Heart right ventricle (tissue), 16 donors: ENCODE data around the gene IGFL4. TPM values are rescaled to one million over a fixed set of nuclear protein-coding genes. Genes with fewer than 3 reads are reported as not detected.

Source experiments
- ATAC-seq, 8 donors: fragments of 200-7000 bp; cut with Tn5 transposase; one replicate each; pipeline ENCODE4 v1.9.1; 2020; ENCODE audit warnings: mild to moderate bottlenecking in 8 of 8, moderate library complexity in 8 of 8, moderate number of reproducible peaks in 1 of 8
- DNase-seq, 2 donors: peaks; one replicate each; pipeline ENCODE4 v3.0.0-alpha.2; 2020
- H3K27ac ChIP-seq, 10 donors: fragments of 200-600 bp; sonication (generic) in 2 of 10; one replicate each; pipeline versions ENCODE4 v1.5.0 to v1.8.0; 2020 to 2022; ENCODE audit warnings: mild to moderate bottlenecking in 3 of 10
- H3K27me3 ChIP-seq, 7 donors: fragments of 200-600 bp; one replicate each; pipeline ENCODE4 v1.8.0; 2021 to 2022; ENCODE audit warnings: mild to moderate bottlenecking in 2 of 7
- H3K36me3 ChIP-seq, 9 donors: fragments of 200-600 bp; sonication (generic) in 1 of 9; one replicate each; pipeline versions ENCODE4 v1.5.0 to v1.8.0; 2020 to 2022; ENCODE audit warnings: mild to moderate bottlenecking in 2 of 9
- H3K4me1 ChIP-seq, 9 donors: fragments of 200-600 bp; sonication (generic) in 1 of 9; one replicate each; pipeline versions ENCODE4 v1.5.0 to v1.8.0; 2020 to 2022; ENCODE audit warnings: mild to moderate bottlenecking in 4 of 9
- H3K4me3 ChIP-seq, 10 donors: fragments of 200-600 bp; sonication (generic) in 2 of 10; one replicate each; pipeline versions ENCODE4 v1.5.0 to v1.8.0; 2020 to 2022; ENCODE audit warnings: mild to moderate bottlenecking in 7 of 10, moderate library complexity in 2 of 10
- H3K9me3 ChIP-seq, 11 donors: fragments of 200-600 bp in 10 of 11; sonication (generic) in 2 of 11; one replicate each; pipeline versions ENCODE4 v1.5.0 to v1.8.0; 2013 to 2022; ENCODE audit warnings: mild to moderate bottlenecking in 2 of 11, control low read depth in 1 of 11, moderate library complexity in 1 of 11
- WGBS, 2 donors: extraction: QIAGEN DNeasy Blood & Tissue Kit; methylation state at CpG; one replicate each; pipeline ENCODE4 v1.1.7; 2013; ENCODE audit warnings: inconsistent platforms in 1 of 2; 5-methylcytosine and 5-hydroxymethylcytosine counted together
- intact Hi-C, 10 donors: fragments of 100-400 bp; cut with DNase I; formaldehyde crosslinking; loops; one replicate each; pipeline versions ENCODE4 v1.11.1 to v1.14.2; 2022
- polyA plus RNA-seq, 2 donors: library from polyadenylated mRNA; stranded (reverse); fragments of 200-250 nt; gene quantifications; one replicate each; pipeline ENCODE4 v1.2.3, GENCODE V29; 2013
- total RNA-seq, 10 donors: library from RNA; stranded (reverse); fragmentation: NEBNext Ultra II Directional in 3 of 10; extraction: Animal tissue kit (Norgen Biotek cat#: 25700) in 3 of 10; gene quantifications; one replicate each; pipeline versions ENCODE4 v1.2.1 to v1.2.4, GENCODE V29; 2021 to 2023
- TF ChIP-seq, protein P1 (sequence below), 9 donors: fragments of 200-600 bp; sonication (generic) in 2 of 9; IDR thresholded peaks; one replicate each; pipeline versions ENCODE4 v1.5.0 to v1.8.0; 2021 to 2022; ENCODE audit warnings: antibody characterized with exemption in 9 of 9, mild to moderate bottlenecking in 5 of 9, moderate library complexity in 1 of 9
- donor health status: Arrhythmogenic right ventricular cardiomyopathy.
- donor health status: ischemic (EF 13 %, LVEDD 7.1; RV severe dilation, severe dysfunction).
- donor health status: healthy with polysubstance abuse.
- donor health status: DM: no; HTN: yes; CAD: no.
- donor health status: DM: no; HTN: no; CAD: no.
- donor health status: ischemic (EF 25% LVEDD 6.9; RV normal size, moderate dysfunction).
- donor health status: ischemic (EF 25% LVEDD 5.7; RV mildly dilated, moderate dysfunction).
- donor health status: healthy.
- donor health status: DM: yes; HTN: yes; CAD: no.
- donor health status: Ischemic cardiomyopathy.
- donor health status: ischemic (EF 35%, LVEDD 5.7; RV mildly dilated, moderate dysfunction).
- donor health status: nonischemic (EF 11% LVEDD 7.7; RV severe dilation, severe dysfunction).
- donor health status: DM: yes; HTN: yes; CAD: no.
- donor health status: PGD.
- donor health status: ischemic (EF 29% LVEDD 5.4; RV normal size, mild dysfunction).
- donor health status: nonischemic (EF 23%, LVEDD 6.1; RV moderate dilation, normal function).

The IGFL4 gene
- total and polyA plus RNA-seq, 12 donors, result not detected

DNA sequence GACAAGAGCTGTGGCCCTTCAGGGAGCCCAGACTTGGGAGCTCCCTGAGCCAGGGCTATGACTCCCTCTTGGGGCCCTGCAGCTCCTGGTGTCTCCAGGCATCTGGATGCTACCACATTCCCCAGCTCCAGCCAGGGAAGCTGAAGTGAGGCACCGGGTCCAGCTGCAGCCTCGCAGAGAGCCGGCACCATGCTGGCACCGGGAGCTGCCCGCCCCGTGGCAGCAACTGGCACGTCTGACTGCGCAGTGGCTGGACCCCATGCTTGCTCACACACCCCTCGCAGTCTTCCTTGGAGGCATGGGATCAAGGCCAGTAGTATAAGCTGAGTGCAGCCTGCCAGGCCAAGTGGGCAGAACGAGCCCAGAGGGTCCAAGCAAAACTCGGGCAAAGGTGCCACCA, 7.4 kb downstream of the IGFL4 start:
- DNase-seq, result no peak
- no peak for ATAC-seq
- TF ChIP-seq, protein P1, sequence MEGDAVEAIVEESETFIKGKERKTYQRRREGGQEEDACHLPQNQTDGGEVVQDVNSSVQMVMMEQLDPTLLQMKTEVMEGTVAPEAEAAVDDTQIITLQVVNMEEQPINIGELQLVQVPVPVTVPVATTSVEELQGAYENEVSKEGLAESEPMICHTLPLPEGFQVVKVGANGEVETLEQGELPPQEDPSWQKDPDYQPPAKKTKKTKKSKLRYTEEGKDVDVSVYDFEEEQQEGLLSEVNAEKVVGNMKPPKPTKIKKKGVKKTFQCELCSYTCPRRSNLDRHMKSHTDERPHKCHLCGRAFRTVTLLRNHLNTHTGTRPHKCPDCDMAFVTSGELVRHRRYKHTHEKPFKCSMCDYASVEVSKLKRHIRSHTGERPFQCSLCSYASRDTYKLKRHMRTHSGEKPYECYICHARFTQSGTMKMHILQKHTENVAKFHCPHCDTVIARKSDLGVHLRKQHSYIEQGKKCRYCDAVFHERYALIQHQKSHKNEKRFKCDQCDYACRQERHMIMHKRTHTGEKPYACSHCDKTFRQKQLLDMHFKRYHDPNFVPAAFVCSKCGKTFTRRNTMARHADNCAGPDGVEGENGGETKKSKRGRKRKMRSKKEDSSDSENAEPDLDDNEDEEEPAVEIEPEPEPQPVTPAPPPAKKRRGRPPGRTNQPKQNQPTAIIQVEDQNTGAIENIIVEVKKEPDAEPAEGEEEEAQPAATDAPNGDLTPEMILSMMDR (IDR thresholded peaks at IDR 0.05), result no peak
- intact Hi-C loops, result loop anchor here in 2 of 10 donors (5.0 kb wide), 2 partner anchors 154 to 229 kb away; no protein-coding TSS in a partner anchor
- H3K27me3 ChIP-seq, result peaks cover 0 to 54% (median 11%) of the 10 kb centered on the region in 7 donors
- H3K9me3 ChIP-seq, result no peaks in the 10 kb centered on the region
- no peak overlapping the region for H3K4me3 ChIP-seq
- no peaks in the 10 kb centered on the region for H3K36me3 ChIP-seq
- H3K27ac ChIP-seq, result no peak overlapping the region
- peaks cover 0 to 5% (median 0%) of the 10 kb centered on the region in 9 donors for H3K4me1 ChIP-seq
- 83 to 92% methylated on average over 11 of the region's 11 CpGs for WGBS, 2 donors

DNA sequence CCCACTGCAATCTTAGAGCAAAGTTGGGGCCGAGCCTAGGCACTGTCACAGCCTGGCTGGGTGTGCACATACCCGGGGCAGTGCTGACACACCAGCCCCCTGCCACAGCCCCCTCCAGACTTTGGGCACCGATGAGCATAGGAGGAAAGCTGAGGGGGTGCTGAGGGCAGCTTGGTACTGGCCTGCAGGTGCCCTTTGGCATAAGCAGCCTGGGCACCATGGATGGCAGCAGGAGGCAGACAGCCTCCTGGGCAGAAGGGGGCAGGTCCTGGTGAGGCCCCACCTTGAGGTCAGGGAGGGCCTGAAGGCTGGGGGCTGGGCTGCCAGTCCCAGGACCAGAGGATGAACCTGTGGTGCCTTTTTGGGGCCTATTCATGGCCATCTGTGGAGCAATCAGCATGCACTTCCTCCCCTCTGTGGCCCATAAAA, 8.2 kb downstream of the IGFL4 start:
- TF ChIP-seq, protein P1 (IDR thresholded peaks at IDR 0.05), result no peak
- H3K4me1 ChIP-seq, result peaks cover 0 to 5% (median 0%) of the 10 kb centered on the region in 9 donors
- H3K4me3 ChIP-seq, result no peak overlapping the region
- peaks cover 0 to 55% (median 17%) of the 10 kb centered on the region in 7 donors for H3K27me3 ChIP-seq
- intact Hi-C loops, result loop anchor here in 2 of 10 donors (5.0 kb wide), 2 partner anchors 155 to 230 kb away; no protein-coding TSS in a partner anchor
- no peaks in the 10 kb centered on the region for H3K36me3 ChIP-seq
- no peak for DNase-seq
- ATAC-seq, result peak in 1 of 8 donors; percentile 33
- no peak overlapping the region for H3K27ac ChIP-seq
- H3K9me3 ChIP-seq, result no peaks in the 10 kb centered on the region
- 67 to 78% methylated on average over 3 of the region's 3 CpGs for WGBS, 2 donors

DNA sequence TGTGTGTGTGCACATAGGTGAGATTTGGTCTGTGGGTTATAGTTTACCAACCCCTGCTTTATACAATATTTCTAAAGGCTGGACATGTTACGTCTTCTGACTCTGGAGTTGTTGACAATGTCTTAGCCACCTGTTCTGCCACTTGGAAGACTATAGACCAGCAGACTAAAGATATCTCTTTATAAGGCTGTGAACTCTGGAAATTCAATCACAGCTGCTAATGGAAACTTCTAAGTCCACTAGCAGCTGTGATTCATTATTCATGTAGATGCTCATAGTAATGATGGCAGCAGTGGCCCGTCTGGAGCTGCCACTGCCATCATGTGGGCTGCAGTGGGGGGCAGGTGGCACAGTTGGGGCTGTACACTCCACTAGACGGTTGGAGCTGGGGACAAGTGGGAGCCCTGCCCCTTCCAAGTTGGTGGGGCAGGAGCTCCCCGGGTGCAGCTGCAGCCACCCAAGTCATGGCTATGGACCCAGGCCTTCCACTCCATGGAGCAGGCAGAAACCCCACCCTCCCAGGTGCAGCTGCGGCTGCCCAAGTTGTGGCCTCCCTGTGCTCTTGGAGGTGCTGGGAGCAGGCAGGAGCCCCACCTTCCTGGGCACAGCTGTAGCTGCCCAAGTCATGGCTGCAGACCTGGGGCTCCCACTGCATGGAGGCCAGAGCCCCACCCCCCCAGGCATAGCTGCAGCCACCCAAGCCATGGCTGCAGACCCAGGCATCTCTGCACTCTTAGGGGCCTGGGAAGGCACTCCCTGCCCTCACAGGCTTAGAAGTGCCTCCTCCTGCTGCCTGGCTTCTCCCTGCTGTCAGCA, 8.8 kb downstream of the IGFL4 start:
- TF ChIP-seq, protein P1 (IDR thresholded peaks at IDR 0.05), result no peak
- H3K4me3 ChIP-seq, result no peak overlapping the region
- intact Hi-C loops, result loop anchor here in 2 of 10 donors (5.0 kb wide), 2 partner anchors 155 to 230 kb away; no protein-coding TSS in a partner anchor
- H3K36me3 ChIP-seq, result no peaks in the 10 kb centered on the region
- no peak for DNase-seq
- peaks cover 0 to 5% (median 0%) of the 10 kb centered on the region in 9 donors for H3K4me1 ChIP-seq
- H3K27ac ChIP-seq, result no peak overlapping the region
- WGBS, 2 donors, result 78 to 81% methylated on average over 5 of the region's 5 CpGs
- H3K27me3 ChIP-seq, result peaks cover 0 to 59% (median 21%) of the 10 kb centered on the region in 7 donors
- ATAC-seq, result peak in 1 of 8 donors; percentile 22
- no peaks in the 10 kb centered on the region for H3K9me3 ChIP-seq

DNA sequence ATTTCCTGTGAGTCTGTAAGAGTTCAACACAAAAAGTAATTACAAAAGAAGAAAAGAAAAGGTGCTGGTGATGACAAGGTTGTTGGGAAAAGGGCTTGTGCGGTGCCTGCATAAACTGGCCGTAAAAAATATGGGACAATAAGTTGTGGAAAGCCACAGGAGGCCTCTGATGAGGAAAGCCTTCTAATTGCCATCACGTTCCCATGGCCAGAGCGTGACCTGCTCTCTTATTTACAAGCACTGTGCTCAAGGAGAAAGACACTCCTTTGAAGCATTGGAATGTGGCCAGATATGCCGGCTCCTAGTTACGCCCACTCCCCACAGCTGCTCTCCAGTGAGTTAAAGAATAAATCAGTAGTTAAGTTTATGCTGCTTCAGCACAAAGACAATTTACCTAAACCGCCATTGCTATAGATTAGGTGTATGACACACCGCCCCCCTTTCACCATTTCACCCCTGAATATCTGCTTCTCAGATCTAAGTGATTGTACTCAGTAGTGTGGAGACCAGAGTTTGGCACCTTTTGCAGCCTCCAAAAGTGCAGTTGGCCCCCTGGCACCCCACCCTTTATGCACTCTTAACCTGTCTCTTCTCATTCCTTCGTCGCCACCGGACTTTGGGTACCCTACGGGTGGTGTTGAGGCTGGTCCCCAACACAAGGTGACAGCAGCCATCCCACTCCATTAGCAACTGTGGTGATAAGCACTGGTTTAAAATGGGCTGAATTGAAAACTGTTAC, 9.8 kb downstream of the IGFL4 start:
- no peaks in the 10 kb centered on the region for H3K36me3 ChIP-seq
- TF ChIP-seq, protein P1 (IDR thresholded peaks at IDR 0.05), result no peak
- DNase-seq (no peak), ATAC-seq (no peak)
- intact Hi-C loops, result loop anchor here in 2 of 10 donors (5.0 kb wide), 2 partner anchors 156 to 231 kb away; no protein-coding TSS in a partner anchor
- 54 to 59% methylated on average over 12 of the region's 12 CpGs for WGBS, 2 donors
- H3K27ac ChIP-seq, result no peak overlapping the region
- H3K9me3 ChIP-seq, result no peaks in the 10 kb centered on the region
- H3K4me3 ChIP-seq, result no peak overlapping the region
- peaks cover 0 to 10% (median 0%) of the 10 kb centered on the region in 9 donors for H3K4me1 ChIP-seq
- H3K27me3 ChIP-seq, result peaks cover 0 to 60% (median 31%) of the 10 kb centered on the region in 7 donors
